ENCODE data around the gene ZNF837.
"Not testable (repeated sequence)": the region's sequence is repeated elsewhere in the genome, so short reads cannot be mapped to it uniquely, and the experiment has no call there.

ZNF837 gene

DNA sequence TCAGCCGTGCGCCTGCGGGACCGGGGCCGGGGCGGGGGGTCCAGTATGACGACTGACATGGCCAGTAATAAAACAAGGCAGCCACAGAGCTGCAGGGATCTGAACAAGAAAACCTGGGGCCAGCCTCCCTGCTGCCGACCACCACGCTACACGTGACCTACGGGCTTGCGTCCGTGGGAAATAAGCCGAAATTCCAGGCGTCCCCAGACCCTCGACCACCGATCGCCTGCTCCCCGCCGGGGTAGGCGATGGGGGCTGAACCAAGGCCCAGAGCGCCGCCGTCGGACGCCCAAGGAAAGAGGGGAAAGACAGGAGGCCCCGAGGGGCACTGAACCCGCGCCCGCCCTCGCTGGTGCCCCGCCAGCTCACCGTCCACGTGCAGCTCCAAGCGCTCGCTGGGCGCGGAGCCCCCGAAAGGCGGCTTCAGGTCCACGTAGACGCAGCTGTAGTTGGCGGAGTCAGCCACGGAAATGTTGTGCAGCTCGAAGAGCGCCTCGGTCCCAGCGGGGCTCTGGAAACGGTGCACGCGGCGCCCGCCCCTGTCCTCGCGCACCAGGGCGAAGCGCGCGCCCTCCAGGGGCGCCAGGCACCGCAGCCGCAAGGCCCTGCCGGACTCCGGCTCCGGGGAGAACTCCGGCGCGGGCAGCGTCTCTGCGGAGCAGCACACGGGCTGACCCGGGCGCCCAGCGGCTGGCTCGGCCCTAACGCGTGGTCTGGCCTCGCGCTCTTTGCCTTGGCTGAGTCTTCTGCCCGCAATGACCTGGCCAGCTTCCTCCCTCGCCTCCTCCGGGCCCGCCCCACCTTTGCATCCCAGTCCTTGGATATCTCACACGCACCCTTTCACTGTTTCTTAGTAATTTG lies 30.6 kb downstream of the ZNF837 start:
- DNase-seq = no peak

DNA sequence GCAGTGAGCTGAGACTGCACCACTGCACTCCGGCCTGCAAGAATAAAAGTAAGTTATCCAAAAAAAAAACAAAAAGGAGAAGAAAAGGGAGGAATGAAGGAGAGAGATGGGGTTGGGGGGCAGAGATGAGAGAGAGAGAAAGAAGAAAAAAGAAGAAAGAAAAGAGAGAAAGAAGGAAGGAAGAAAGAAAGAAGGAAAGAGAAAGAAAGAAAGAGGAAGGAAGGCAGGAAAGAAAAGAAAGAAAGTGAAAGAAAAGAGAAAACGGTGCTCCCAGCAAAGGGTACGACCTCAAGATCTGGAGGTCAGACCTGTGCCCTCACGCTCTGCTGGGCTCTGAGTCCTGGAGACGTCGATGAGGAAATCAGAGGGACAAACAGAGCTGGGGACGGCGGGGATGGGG lies 31.2 kb downstream of the ZNF837 start:
- no peak for DNase-seq

DNA sequence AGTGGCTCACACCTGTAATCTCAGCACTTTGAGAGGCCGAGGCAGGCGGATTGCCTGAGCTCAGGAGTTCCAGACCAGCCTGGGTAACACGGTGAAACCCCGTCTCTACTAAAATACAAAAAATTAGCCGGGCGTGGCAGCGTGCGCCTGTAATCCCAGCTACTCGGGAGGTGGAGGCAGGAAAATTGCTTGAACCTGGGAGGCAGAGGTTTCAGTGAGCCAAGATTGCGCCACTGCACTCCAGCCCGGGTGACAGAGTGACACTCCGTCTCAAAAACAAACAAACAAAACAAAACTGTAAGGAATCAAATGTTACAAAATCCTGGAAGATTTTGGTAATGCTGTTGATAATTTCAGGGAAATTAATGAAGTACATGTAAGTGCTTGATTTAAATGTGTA lies 32.8 kb downstream of the ZNF837 start:
- DNase-seq = not testable (repeated sequence)

DNA sequence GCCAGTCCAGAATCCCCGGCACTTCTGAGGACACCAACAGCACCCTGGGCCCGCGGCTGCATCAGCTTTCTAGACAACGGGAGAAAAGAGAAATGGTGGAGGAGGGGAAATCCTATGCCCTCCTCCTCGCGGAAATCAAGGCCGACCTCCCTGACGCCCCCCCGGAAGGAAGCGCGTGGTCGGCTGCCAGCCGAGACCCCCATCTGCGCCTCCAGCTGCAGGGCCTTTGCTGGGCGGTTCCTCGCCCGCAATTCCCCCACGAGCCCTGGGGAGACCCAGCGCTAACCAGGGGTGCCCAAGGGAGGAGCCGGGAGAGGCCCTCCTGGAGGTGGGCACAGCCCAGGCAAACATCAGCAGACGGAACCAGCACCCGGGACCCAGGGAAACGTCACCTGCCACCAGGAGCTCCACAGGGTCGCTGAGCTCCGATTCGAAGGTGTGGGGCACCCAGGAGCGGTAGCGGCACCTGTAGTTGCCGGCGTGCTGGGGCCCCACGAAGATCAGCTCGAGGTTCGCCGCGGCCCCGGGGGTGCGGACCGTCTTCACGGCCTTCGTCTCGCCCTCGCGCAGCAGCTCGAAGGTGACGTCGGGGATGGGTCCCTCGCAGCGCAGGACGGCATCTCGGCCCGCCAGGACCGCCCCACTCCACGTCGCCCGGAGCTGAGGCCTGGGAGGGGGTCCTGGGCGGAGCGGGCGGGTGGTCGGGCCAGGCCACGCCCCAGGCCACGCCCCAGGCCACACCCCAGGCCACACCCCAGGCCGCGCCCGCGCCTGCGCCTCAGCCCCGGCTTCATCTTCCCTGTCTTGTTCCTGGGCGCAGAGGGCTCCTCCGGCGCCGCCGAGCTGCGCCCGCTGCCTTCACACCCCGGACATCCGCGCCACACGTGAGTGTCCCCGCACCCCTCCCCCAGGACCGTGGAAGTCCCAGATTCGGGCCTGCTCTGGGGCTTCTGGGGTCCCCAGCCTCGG lies 33.6 kb downstream of the ZNF837 start:
- DNase-seq = peak; percentile 79

GRCh38 chr19:58345558-58345957 lies 35.3 kb downstream of the ZNF837 start:
- no peak for DNase-seq

DNA sequence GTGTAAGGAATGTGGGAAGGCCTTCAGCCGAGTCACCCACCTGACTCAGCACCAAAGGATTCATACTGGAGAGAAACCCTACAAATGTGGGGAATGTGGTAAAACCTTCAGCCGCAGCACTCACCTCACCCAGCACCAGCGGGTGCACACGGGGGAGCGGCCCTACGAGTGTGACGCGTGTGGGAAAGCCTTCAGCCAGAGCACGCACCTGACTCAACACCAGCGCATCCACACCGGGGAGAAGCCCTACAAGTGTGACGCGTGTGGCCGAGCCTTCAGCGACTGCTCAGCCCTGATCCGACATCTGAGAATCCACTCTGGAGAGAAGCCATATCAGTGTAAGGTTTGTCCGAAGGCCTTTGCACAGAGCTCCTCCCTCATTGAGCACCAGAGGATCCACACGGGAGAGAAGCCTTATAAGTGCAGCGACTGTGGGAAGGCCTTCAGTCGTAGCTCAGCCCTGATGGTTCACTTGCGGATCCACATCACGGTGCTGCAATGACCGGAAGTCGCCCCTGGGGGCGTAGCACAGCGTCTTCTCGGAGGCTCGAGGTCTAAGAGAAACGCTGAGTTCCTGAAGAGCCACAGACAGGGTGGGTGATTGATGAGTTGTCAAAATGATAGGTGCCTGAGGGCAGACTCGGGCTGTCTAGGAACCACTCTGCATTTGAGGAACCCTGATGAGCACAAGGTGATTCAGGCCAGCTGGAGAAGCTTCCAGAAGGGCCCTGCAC lies 41.8 kb downstream of the ZNF837 start:
- DNase-seq = no peak

DNA sequence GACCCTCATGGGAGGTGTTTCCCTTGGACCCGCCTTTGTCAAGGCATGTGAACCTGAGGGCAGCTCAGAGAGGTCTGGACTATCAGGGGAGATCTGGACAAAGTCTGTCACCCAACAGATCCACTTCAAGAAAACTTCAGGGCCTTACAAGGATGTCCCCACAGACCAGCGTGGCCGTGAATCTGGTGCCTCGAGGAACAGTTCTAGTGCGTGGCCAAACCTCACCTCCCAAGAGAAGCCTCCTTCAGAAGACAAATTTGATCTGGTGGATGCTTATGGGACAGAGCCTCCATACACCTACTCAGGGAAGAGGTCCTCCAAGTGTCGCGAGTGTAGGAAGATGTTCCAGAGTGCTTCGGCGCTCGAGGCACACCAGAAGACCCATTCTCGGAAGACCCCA lies 42.5 kb downstream of the ZNF837 start:
- no peak for DNase-seq

DNA sequence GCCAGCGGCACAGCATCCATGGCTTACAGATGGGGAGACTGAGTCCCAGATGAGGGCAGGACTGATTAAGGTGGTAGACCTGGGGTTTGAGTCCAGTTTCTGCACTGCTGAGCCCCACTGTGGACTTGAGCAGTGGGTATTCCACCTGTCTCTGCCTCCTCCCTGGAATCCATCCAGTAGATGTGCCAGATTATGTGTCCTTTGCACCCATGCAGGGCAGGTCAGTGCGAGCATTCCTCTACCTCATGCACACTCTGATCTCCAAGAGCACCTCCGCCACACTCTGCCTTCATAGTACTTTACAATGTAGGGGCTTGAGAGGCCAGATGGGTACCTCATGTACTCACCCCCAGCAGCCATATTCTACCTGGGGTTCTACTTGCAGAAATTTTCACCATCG lies 44.0 kb downstream of the ZNF837 start:
- DNase-seq = no peak

GRCh38 chr19:58336216-58336615 lies 44.6 kb downstream of the ZNF837 start:
- no peak for DNase-seq

DNA sequence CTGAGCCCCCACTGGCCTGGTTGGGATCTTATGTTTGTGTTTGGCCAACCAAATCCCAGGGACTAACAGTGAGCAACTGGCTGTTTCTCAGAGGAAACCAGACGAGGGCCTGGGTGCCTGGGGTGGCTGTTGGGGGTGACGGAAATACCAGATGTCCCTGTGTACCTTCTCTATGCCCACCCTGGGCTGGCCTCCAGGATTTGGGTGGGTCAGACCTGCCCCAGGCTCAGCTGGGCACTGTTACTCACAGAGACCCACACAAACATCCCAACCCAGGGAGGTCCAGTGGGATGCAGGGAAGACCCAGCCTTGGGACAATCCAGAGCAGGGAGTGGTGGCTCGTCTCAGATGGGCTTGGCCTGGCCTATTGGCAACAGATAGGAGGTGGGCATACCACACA lies 45.2 kb downstream of the ZNF837 start:
- no peak for DNase-seq

GRCh38 chr19:58334691-58335249 lies 46.1 kb downstream of the ZNF837 start:
- DNase-seq = no peak

GRCh38 chr19:58332697-58333096 lies 48.1 kb downstream of the ZNF837 start:
- DNase-seq = no peak

GRCh38 chr19:58330458-58330857 lies 50.4 kb downstream of the ZNF837 start:
- DNase-seq = no peak

- DNase-seq = peak; percentile 51
Observed at GRCh38 chr19:58328999-58329398, 51.8 kb downstream of the ZNF837 start.

DNA sequence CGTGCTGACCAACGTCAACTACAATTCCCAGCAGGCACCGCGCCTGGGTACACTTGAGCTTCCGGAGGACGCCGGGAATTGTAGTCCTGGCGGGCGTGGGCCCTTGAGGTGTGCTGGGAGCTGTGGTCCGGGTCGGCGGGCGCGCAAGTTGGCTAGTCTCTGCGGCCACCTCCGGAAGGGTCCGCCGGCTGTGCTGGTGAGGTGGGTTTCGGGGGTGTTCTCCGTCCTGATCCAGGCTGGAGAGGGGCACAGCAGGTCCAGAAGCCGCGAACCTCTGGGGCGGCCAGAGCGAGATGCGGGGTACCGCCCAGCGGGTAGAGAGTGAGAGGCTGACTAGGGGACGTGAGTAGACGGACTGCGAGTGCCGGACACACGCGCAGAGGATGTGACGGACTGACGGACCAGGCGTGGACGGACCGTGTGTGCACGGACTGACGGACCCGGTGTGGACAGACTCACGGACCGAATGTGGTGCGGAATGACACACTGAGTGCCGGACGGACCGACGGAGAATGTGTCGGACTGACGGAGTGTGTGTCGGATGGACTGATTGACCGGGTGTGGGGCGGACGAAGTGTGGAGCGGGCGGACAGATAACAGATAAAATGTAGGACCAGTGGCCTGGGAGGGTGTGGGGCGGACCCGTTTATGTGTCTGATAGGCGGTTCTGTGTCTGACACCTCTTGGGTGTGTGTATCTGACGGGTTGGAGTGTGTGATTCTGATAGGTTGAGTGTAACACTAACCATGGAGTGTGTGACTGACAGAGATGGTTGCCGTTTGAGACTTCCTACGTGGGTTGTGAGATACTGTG lies 53.7 kb downstream of the ZNF837 start, which contains the start of gene ZSCAN22:
TSS of gene ZSCAN22 (plus strand) at position 81 of the 813 bp plus-strand sequence. CDS start 7,809 bp downstream, outside the sequence.
- peak; percentile 94 for DNase-seq

GRCh38 chr19:58326501-58326913 lies 54.3 kb downstream of the ZNF837 start:
- DNase-seq = no peak

DNA sequence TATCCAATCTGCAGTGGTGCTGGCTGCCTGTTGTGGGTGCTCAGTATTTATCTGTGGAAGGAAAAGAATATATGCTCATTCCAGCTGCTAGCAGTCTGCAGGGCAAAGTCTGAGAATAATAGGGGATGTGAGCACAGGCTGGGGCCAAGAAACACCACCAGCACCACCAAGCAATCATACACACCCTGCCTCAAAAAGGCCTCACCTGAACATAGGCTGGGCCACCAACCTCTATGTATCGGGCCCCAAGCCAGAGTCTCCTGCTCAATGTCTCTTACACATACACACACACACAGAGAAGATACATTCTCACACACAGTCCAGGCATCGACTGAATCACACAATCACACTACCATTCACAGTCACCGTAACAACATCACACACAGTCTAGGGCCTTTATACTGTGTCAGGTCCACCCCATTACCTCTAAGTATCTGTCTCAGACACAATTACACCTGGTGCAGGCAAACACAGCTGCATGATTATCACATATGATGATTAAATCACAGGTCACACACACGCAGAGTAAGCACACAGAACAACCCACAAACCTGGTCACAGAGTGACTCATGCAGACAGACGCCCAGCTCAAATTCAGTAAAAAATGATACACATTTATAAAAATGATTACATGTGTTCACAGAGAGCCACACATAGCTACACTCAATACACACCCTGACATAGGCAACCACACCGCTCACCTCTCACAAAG lies 55.4 kb downstream of the ZNF837 start:
- DNase-seq = no peak

GRCh38 chr19:58319241-58319640 lies 61.6 kb downstream of the ZNF837 start:
- no peak for DNase-seq

DNA sequence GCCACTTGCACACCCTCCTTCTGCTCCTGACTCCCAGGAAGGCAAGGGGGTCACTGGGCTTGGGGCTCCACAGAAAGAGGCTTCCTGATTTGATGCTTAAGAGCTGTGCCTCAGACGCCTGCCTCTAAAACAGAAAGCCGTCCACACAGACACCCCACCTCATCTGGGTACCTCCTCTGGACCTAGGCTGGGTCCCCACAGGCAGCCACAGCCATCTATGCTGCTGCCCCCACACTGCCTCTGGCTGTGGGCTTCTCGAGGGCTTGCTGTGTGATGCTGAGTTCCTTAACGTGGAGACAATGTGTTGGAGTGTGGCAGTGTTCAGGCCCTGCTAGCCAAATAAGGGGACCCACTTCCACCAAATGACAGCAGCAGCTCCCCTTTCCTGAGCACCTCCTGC lies 62.5 kb downstream of the ZNF837 start:
- DNase-seq = no peak

Data from stimulated activated CD8-positive, alpha-beta memory T cell treated with anti-CD3 and anti-CD28 coated beads, Interleukin-4, amount 100 ng/mL, for 48 hours (primary cell).